ENCODE measurements around the gene HEPACAM2. TPM values are rescaled to one million over a fixed set of nuclear protein-coding genes. Genes with fewer than 3 reads are reported as not detected.

Gene HEPACAM2
- total RNA-seq, 1 experiment from 2014 or later = not detected

GRCh38 chr7:93232673-93233018 lies 6.4 kb upstream of the HEPACAM2 start:
- H3K9me3 Mint-ChIP-seq = no peaks in the 10 kb centered on the region
- Histone ChIP-seq H3K23me2 (ENCODE audit: insufficient read length, low read depth, low read length, poor library complexity, severe bottlenecking) (peaks cover 3% of the 10 kb centered on the region), H2AK5ac (ENCODE audit: insufficient read length, low read length) (no peak overlapping the region), H3K23ac (ENCODE audit: insufficient read length, low read depth, low read length) (no peak overlapping the region), H2AFZ (ENCODE audit: low read length) (peak overlapping the region; percentile 84), H3K18ac (ENCODE audit: insufficient read length, low read depth, low read length) (no peak overlapping the region), H3K27me3 (ENCODE audit: insufficient read depth, low read length) (no peaks in the 10 kb centered on the region), H3K79me1 (ENCODE audit: insufficient read depth, low read depth, low read length, poor library complexity, severe bottlenecking) (no peaks in the 10 kb centered on the region), H3K56ac (ENCODE audit: insufficient read length, low read depth, low read length) (no peak overlapping the region), H4K91ac (ENCODE audit: insufficient read length, low read depth, low read length) (no peak overlapping the region), H2BK15ac (ENCODE audit: low read depth, low read length) (no peak overlapping the region), H3K4me2 (ENCODE audit: insufficient read depth, insufficient read length, low read length) (peak overlapping the region; percentile 62), H4K20me1 (ENCODE audit: control insufficient read depth, insufficient read depth, insufficient read length) (no peaks in the 10 kb centered on the region), H3K4me1 (ENCODE audit: insufficient read depth, low read length) (no peaks in the 10 kb centered on the region), H2BK120ac (ENCODE audit: low read depth, low read length, poor library complexity, severe bottlenecking) (no peak overlapping the region), H4K5ac (ENCODE audit: insufficient read length, low read depth, low read length) (no peak overlapping the region), H3T11ph (ENCODE audit: low read length) (no peak overlapping the region), H3K14ac (ENCODE audit: insufficient read depth, low read length) (no peak overlapping the region), H3K27ac (ENCODE audit: insufficient read length, low read depth, low read length) (no peak overlapping the region), H3K9me3 (ENCODE audit: control insufficient read depth, low read depth, low read length) (no peaks in the 10 kb centered on the region), H3K4ac (ENCODE audit: low read depth, low read length) (no peak overlapping the region), H3K9ac (ENCODE audit: extremely low read depth, insufficient read length, low read length) (peak overlapping the region; percentile 61), H2BK5ac (ENCODE audit: insufficient read length, low read length) (no peak overlapping the region), H2BK20ac (ENCODE audit: low read depth, low read length, poor library complexity, severe bottlenecking) (no peak overlapping the region), H3K79me2 (ENCODE audit: insufficient read depth, low read length) (no peaks in the 10 kb centered on the region), H4K8ac (replicated peaks; ENCODE audit: insufficient read length, low read depth, low read length) (no peak overlapping the region), H2BK12ac (ENCODE audit: insufficient read length, low read depth, low read length) (no peak overlapping the region)
- no CpG with 5 or more reads among the region's 8 CpGs for WGBS (ENCODE audit: extremely low coverage, insufficient read length, low lambda C conversion rate)
- no peaks in the 10 kb centered on the region; the same call in 1 of the 2 replicates for H3K27me3 Mint-ChIP-seq (ENCODE audit: low read depth)
- no peaks in the 10 kb centered on the region for H3K36me3 Mint-ChIP-seq (ENCODE audit: insufficient read depth in 1 of 3, low read depth in 3 of 3)
- peaks cover 4% of the 10 kb centered on the region in 2 experiments; a peak in 3 of 4 replicates for H3K4me1 Mint-ChIP-seq
- DNase-seq = no peak
- TF ChIP-seq, protein P1, sequence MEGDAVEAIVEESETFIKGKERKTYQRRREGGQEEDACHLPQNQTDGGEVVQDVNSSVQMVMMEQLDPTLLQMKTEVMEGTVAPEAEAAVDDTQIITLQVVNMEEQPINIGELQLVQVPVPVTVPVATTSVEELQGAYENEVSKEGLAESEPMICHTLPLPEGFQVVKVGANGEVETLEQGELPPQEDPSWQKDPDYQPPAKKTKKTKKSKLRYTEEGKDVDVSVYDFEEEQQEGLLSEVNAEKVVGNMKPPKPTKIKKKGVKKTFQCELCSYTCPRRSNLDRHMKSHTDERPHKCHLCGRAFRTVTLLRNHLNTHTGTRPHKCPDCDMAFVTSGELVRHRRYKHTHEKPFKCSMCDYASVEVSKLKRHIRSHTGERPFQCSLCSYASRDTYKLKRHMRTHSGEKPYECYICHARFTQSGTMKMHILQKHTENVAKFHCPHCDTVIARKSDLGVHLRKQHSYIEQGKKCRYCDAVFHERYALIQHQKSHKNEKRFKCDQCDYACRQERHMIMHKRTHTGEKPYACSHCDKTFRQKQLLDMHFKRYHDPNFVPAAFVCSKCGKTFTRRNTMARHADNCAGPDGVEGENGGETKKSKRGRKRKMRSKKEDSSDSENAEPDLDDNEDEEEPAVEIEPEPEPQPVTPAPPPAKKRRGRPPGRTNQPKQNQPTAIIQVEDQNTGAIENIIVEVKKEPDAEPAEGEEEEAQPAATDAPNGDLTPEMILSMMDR (conservative IDR thresholded peaks at IDR 0.05) = no peak
- H3K27ac Mint-ChIP-seq = 0 out of 7 replicates have a peak overlapping the region, but pooled peaks of 1 of the 3 experiments have one; percentile 48
- peak overlapping the region; percentile 97 to 99 for H3K4me3 Mint-ChIP-seq
